ENCODE data around the gene RNF212B. TPM values are rescaled to one million over a fixed set of nuclear protein-coding genes. Genes with fewer than 3 reads are reported as not detected.

The RNF212B gene
- total and polyA plus RNA-seq, 2 of the 13 experiments (the other 11 are each of a cell fraction or from before 2014, with no cell fraction given): 0.05 TPM; not detected in 1

- no peak; the same call in 1 of the 2 replicates for TF ChIP-seq ZC3H4 (CRISPR knock-in tag; IDR thresholded peaks at IDR 0.05; ENCODE audit: borderline replicate concordance)
- peak; percentile 88 for TF ChIP-seq ZMYM2 (CRISPR knock-in tag; IDR thresholded peaks at IDR 0.05)
- peak; percentile 60; the same call in 1 of the 2 replicates for TF ChIP-seq ZNF776 (CRISPR knock-in tag; IDR thresholded peaks at IDR 0.05)
- TF ChIP-seq SP4 (CRISPR knock-in tag; IDR thresholded peaks at IDR 0.05): no peak
- TF ChIP-seq NKX3-1 (CRISPR knock-in tag; IDR thresholded peaks at IDR 0.05): no peak; the same call in 1 of the 2 replicates
- TF ChIP-seq CAMTA2 (CRISPR knock-in tag; IDR thresholded peaks at IDR 0.05; ENCODE audit: borderline replicate concordance): no peak; the same call in 1 of the 2 replicates
- TF ChIP-seq NCOR1 (IDR thresholded peaks at IDR 0.05; ENCODE audit: borderline replicate concordance, low read length): peak; percentile 81; the same call in 1 of the 2 replicates
- TF ChIP-seq, protein P1, sequence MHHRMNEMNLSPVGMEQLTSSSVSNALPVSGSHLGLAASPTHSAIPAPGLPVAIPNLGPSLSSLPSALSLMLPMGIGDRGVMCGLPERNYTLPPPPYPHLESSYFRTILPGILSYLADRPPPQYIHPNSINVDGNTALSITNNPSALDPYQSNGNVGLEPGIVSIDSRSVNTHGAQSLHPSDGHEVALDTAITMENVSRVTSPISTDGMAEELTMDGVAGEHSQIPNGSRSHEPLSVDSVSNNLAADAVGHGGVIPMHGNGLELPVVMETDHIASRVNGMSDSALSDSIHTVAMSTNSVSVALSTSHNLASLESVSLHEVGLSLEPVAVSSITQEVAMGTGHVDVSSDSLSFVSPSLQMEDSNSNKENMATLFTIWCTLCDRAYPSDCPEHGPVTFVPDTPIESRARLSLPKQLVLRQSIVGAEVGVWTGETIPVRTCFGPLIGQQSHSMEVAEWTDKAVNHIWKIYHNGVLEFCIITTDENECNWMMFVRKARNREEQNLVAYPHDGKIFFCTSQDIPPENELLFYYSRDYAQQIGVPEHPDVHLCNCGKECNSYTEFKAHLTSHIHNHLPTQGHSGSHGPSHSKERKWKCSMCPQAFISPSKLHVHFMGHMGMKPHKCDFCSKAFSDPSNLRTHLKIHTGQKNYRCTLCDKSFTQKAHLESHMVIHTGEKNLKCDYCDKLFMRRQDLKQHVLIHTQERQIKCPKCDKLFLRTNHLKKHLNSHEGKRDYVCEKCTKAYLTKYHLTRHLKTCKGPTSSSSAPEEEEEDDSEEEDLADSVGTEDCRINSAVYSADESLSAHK (CRISPR knock-in tag; IDR thresholded peaks at IDR 0.05; ENCODE audit: borderline replicate concordance): no peak
- TF ChIP-seq ARNTL (CRISPR knock-in tag; IDR thresholded peaks at IDR 0.05): no peak; the same call in 1 of the 2 replicates
- TF ChIP-seq, protein P2, sequence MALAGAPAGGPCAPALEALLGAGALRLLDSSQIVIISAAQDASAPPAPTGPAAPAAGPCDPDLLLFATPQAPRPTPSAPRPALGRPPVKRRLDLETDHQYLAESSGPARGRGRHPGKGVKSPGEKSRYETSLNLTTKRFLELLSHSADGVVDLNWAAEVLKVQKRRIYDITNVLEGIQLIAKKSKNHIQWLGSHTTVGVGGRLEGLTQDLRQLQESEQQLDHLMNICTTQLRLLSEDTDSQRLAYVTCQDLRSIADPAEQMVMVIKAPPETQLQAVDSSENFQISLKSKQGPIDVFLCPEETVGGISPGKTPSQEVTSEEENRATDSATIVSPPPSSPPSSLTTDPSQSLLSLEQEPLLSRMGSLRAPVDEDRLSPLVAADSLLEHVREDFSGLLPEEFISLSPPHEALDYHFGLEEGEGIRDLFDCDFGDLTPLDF (CRISPR knock-in tag; IDR thresholded peaks at IDR 0.05): 0 out of 2 replicates have a peak, but pooled peaks have one; percentile 16
- TF ChIP-seq POGZ (CRISPR knock-in tag; IDR thresholded peaks at IDR 0.05): peak; percentile 98
- TF ChIP-seq EP300 (IDR thresholded peaks at IDR 0.05; ENCODE audit: low read depth in 2 of 2, low read length in 2 of 2): peak; percentile 69 to 85
- peak; percentile 56 for TF ChIP-seq EP300 (CRISPR knock-in tag; IDR thresholded peaks at IDR 0.05; ENCODE audit: borderline replicate concordance)
- TF ChIP-seq AHR (CRISPR knock-in tag; IDR thresholded peaks at IDR 0.05): peak; percentile 82; the same call in 1 of the 2 replicates
- TF ChIP-seq NRL (CRISPR knock-in tag; IDR thresholded peaks at IDR 0.05; ENCODE audit: borderline replicate concordance): peak; percentile 95
- no peak for TF ChIP-seq ZNF780A (CRISPR knock-in tag; IDR thresholded peaks at IDR 0.05)
- TF ChIP-seq SP140L (CRISPR knock-in tag; IDR thresholded peaks at IDR 0.05; ENCODE audit: borderline replicate concordance): 0 out of 2 replicates have a peak, but pooled peaks have one; percentile 13
- no peak for TF ChIP-seq ZNF607 (CRISPR knock-in tag; IDR thresholded peaks at IDR 0.05; ENCODE audit: borderline replicate concordance)
- TF ChIP-seq, protein P3, sequence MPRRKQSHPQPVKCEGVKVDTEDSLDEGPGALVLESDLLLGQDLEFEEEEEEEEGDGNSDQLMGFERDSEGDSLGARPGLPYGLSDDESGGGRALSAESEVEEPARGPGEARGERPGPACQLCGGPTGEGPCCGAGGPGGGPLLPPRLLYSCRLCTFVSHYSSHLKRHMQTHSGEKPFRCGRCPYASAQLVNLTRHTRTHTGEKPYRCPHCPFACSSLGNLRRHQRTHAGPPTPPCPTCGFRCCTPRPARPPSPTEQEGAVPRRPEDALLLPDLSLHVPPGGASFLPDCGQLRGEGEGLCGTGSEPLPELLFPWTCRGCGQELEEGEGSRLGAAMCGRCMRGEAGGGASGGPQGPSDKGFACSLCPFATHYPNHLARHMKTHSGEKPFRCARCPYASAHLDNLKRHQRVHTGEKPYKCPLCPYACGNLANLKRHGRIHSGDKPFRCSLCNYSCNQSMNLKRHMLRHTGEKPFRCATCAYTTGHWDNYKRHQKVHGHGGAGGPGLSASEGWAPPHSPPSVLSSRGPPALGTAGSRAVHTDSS (CRISPR knock-in tag; conservative IDR thresholded peaks at IDR 0.05): 0 out of 2 replicates have a peak, but pooled peaks have one; percentile 34
- peak; percentile 26; the same call in 1 of the 2 replicates for TF ChIP-seq HMG20A (CRISPR knock-in tag; IDR thresholded peaks at IDR 0.05; ENCODE audit: borderline replicate concordance)
- TF ChIP-seq PCBP2 (optimal IDR thresholded peaks at IDR 0.05; ENCODE audit: low read depth, low read length, poor library complexity, severe bottlenecking): peak; percentile 100
- peak; percentile 94 for TF ChIP-seq MED1 (CRISPR knock-in tag; IDR thresholded peaks at IDR 0.05)
- TF ChIP-seq, protein P4, sequence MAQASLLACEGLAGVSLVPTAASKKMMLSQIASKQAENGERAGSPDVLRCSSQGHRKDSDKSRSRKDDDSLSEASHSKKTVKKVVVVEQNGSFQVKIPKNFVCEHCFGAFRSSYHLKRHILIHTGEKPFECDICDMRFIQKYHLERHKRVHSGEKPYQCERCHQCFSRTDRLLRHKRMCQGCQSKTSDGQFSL (CRISPR knock-in tag; IDR thresholded peaks at IDR 0.05): peak; percentile 99
- peak; percentile 71 for TF ChIP-seq NCOA2 (CRISPR knock-in tag; IDR thresholded peaks at IDR 0.05)
- peak; percentile 97 for TF ChIP-seq ZNF292 (CRISPR knock-in tag; IDR thresholded peaks at IDR 0.05; ENCODE audit: borderline replicate concordance, low read depth)
These were observed 68.8 kb downstream of the RNF212B start, which contains the start of gene BCL2L2 (continued) for GRCh38 chr14:23306412-23307145.

Measured in HepG2 (cell line).